Spleen (tissue), 11 donors: ENCODE measurements around the gene PRSS21. TPM values are rescaled to one million over a fixed set of nuclear protein-coding genes. Genes with fewer than 3 reads are reported as not detected.

Experiments used
- DNase-seq: peaks from one replicate; pipeline ENCODE4 v3.0.0-alpha.2; 2020
- H3K27ac ChIP-seq, 8 donors: fragments of 200-600 bp; sonication (generic) in 7 of 8; 1 replicate in 4 of 8; 2 replicates in 4 of 8; pipeline versions ENCODE4 v1.5.0 to v1.8.0; 2016 to 2021; ENCODE audit warnings: inconsistent platforms in 4 of 8, mild to moderate bottlenecking in 4 of 8, moderate library complexity in 1 of 8
- H3K27me3 ChIP-seq, 7 donors: fragments of 200-600 bp; sonication (generic) in 6 of 7; replicated peaks in 1 of 7; 1 replicate in 4 of 7; 2 replicates in 3 of 7; pipeline versions ENCODE4 v1.5.0 to v1.8.0; 2016 to 2021; ENCODE audit warnings: inconsistent platforms in 3 of 7, mild to moderate bottlenecking in 1 of 7
- H3K36me3 ChIP-seq, 6 donors: fragments of 200-600 bp; sonication (generic) in 5 of 6; 1 replicate in 4 of 6; 2 replicates in 2 of 6; pipeline versions ENCODE4 v1.5.0 to v1.8.0; 2016 to 2021; ENCODE audit warnings: inconsistent platforms in 2 of 6
- H3K4me1 ChIP-seq, 6 donors: fragments of 200-600 bp; sonication (generic) in 5 of 6; 1 replicate in 3 of 6; 2 replicates in 3 of 6; pipeline versions ENCODE4 v1.5.0 to v1.8.0; 2016 to 2021; ENCODE audit warnings: inconsistent platforms in 3 of 6
- H3K4me3 ChIP-seq, 8 donors: fragments of 200-600 bp; sonication (generic) in 7 of 8; 1 replicate in 4 of 8; 2 replicates in 4 of 8; pipeline versions ENCODE4 v1.5.0 to v1.8.0; 2016 to 2021; ENCODE audit warnings: inconsistent platforms in 4 of 8, mild to moderate bottlenecking in 4 of 8, moderate library complexity in 2 of 8
- H3K9me3 ChIP-seq, 8 donors: fragments of 200-600 bp; sonication (generic) in 7 of 8; 1 replicate in 4 of 8; 2 replicates in 4 of 8; pipeline versions ENCODE4 v1.5.0 to v1.8.0; 2016 to 2021; ENCODE audit warnings: inconsistent platforms in 4 of 8
- CTCF ChIP-seq, 11 experiments: fragments of 200-600 bp in 7 of 11; fragments of 450-650 bp in 4 of 11; sonication (generic) in 4 of 11; IDR thresholded peaks in 8 of 11; conservative IDR thresholded peaks in 3 of 11; 1 replicate in 7 of 11; 2 replicates in 4 of 11; pipeline versions ENCODE4 v1.4.0 to v1.8.0; 2016 to 2021; ENCODE audit warnings: antibody characterized with exemption in 11 of 11, inconsistent platforms in 4 of 11, mild to moderate bottlenecking in 1 of 11
- POLR2A ChIP-seq, 3 donors: fragments of 450-650 bp; IDR thresholded peaks; one replicate each; pipeline ENCODE4 v1.5.1; 2017; ENCODE audit warnings: antibody characterized with exemption in 3 of 3, mild to moderate bottlenecking in 1 of 3
- POLR2AphosphoS5 ChIP-seq, 3 donors: sonication (generic); formaldehyde crosslinking; IDR thresholded peaks; one replicate each; pipeline ENCODE4 v1.5.1; 2017; ENCODE audit warnings: antibody characterized with exemption in 3 of 3
- WGBS, 5 donors: extraction: QIAGEN DNeasy Blood & Tissue Kit in 3 of 5; methylation state at CpG; one replicate each; pipeline versions ENCODE4 v1.1.5 to v1.1.7; 2013 to 2018; 5-methylcytosine and 5-hydroxymethylcytosine counted together
- intact Hi-C: fragments of 100-400 bp; cut with DNase I; formaldehyde crosslinking; loops from one replicate; pipeline ENCODE4 v1.15.0; 2023; ENCODE audit warnings: low total_unique reads
- polyA plus RNA-seq, 3 donors: library from polyadenylated mRNA; stranded (reverse); fragments of 200-250 nt; gene quantifications; one replicate each; pipeline ENCODE4 v1.2.1, GENCODE V29; 2013
- total RNA-seq, 7 donors: library from RNA; depleted of rRNA in 3 of 7; stranded (reverse); fragments of >200 nt in 3 of 7; fragmentation: NEBNext Ultra II Directional in 4 of 7; extraction: Animal tissue kit (Norgen Biotek cat#: 25700) in 4 of 7; gene quantifications; one replicate each; pipeline versions ENCODE4 v1.1.0 to v1.2.1, GENCODE V29; 2016 to 2021
- donor health status: healthy with polysubstance abuse.
- donor health status: DM: no; HTN: no; CAD: no; lungs with moderate emphysema.
- donor health status: DM: no; HTN: no; CAD: no.
- donor health status: Bipolar disorder and iron deficiency.
- donor health status: healthy.
- donor health status: DM: no; HTN: no; CAD: no.
- donor health status: DM: yes; HTN: yes; CAD: no.

The PRSS21 gene
- total and polyA plus RNA-seq, 10 donors = 0.49 to 4.9 (median 1.6) TPM

GRCh38 chr16:2856686-2857450 lies 39.8 kb downstream of the PRSS21 start:
- no peaks in the 10 kb centered on the region for H3K36me3 ChIP-seq
- H3K4me1 ChIP-seq = peaks cover 0 to 17% (median 14%) of the 10 kb centered on the region in 6 donors
- H3K27me3 ChIP-seq = peaks cover 0 to 76% (median 34%) of the 10 kb centered on the region in 7 donors
- peaks cover 0 to 33% (median 15%) of the 10 kb centered on the region in 8 donors for H3K9me3 ChIP-seq
- intact Hi-C loops = no loop called here
- peak overlapping the region in 1 of 8 donors; percentile 17 for H3K27ac ChIP-seq
- WGBS, 5 donors = 83 to 92% (median 84%) methylated on average over 16 to 24 of the region's 24 CpGs
- H3K4me3 ChIP-seq = peak overlapping the region in 1 of 8 donors; percentile 56
- no peak for TF ChIP-seq POLR2AphosphoS5 (IDR thresholded peaks at IDR 0.05)
- no peak for TF ChIP-seq POLR2A (IDR thresholded peaks at IDR 0.05)
- no peak for TF ChIP-seq CTCF (IDR thresholded peaks at IDR 0.05 in 8 of 11, conservative IDR thresholded peaks at IDR 0.05 in 3 of 11)
- peak; percentile 57 for DNase-seq

DNA sequence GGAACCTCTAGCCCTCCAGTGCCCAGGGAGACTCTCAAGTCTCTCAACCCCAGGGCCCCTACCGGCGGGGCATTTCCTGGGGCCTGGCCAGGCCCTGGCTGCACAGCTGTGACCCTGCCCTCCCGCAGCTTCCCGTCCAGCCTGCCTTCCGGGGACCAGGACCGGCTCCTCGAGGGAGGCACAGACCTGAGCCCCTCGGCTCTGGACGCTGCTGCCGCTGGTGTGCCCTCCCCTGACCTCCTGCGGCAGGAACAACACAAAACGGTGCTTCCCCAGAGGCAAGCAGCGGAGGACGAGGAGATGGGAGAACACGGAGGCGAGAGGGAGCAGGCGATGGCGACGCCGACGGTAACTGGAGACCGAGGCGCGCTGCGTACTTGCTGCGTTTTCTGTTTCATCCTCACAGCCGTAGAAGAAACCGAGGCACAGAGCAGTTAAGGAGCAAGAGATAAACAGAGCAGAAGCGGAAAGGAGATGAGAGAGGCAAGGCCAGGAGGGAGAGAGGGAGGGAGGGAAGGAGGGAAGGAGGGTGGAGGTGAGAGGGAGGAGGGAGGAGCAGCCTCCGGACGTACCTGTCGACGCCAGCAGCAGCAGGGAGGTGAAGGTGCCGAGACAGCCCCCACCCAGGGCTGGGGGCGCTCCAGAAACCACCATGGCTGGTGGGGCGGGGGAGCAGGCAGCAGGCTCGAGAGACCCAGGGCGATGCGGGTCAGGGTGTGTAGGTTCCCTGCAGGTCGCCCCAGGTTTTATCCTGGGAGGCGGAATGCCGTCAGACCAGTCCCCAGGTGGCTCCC lies 40.6 kb downstream of the PRSS21 start, which contains the start of gene PRSS22:
Gene PRSS22 (minus strand): TSS at position 720 of the 794 bp plus-strand sequence. CDS start 66 bp downstream, at position 654.
- intact Hi-C loops = no loop called here
- H3K27ac ChIP-seq = peak within 1 kb of the TSS in 1 of 8 donors; percentile 17
- peaks cover 0 to 17% (median 14%) of the 10 kb centered on the region in 6 donors for H3K4me1 ChIP-seq
- TF ChIP-seq POLR2A (IDR thresholded peaks at IDR 0.05) (no peak), CTCF (IDR thresholded peaks at IDR 0.05 in 8 of 11, conservative IDR thresholded peaks at IDR 0.05 in 3 of 11) (no peak), POLR2AphosphoS5 (IDR thresholded peaks at IDR 0.05) (no peak)
- no peaks in the 10 kb centered on the region for H3K36me3 ChIP-seq
- DNase-seq = peak; percentile 64
- peaks cover 0 to 33% (median 15%) of the 10 kb centered on the region in 8 donors for H3K9me3 ChIP-seq
- H3K27me3 ChIP-seq = peaks cover 0 to 76% (median 34%) of the 10 kb centered on the region in 7 donors
- WGBS, 5 donors = 5 to 13% (median 11%) methylated on average over 31 to 42 of the region's 42 CpGs
- H3K4me3 ChIP-seq = peak within 1 kb of the TSS in 2 of 8 donors; percentile 13 to 56

DNA sequence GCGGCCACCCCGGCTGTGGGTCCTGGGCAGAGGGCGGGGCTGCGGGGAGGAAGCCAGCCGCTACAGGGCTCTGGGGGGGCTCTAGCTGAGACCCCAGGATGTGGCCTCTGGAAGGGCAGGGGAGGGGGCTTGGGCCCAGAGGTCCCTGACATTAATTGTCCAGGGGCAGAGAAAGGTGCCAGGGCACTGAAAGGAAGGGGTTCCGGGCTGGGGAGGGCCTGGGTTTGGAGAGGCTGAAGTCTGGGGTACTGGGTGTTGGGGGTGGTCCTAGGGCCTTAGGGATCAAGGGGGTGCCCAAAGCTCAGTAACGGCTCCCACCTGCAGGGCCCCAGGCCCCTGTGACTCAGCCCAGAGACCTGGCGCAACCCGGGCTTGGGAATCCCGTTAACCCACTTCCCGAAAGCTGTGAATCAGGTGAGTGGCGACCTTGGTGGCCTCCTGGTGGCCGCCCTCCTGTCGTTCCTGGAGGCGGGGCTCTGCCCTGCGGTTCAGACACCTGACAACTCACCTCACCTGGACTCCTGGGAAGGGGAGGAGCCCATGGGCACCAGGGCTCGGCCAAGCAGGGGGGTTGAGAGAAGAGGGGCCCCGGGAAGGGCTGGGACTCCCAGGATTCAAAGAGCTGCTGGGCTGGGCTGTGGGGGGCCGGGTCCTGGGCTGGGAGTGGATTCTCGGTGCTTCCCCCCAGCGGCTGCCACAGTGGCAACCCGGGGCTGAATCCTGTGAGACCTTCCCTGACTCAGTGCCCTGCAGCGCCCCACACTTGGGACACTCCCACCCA lies 41.4 kb downstream of the PRSS21 start:
- Histone ChIP-seq H3K36me3 (no peaks in the 10 kb centered on the region), H3K4me3 (peak overlapping the region in 2 of 8 donors; percentile 13 to 56), H3K27ac (peak overlapping the region in 1 of 8 donors; percentile 17), H3K4me1 (peaks cover 0 to 17% (median 14%) of the 10 kb centered on the region in 6 donors), H3K9me3 (peaks cover 0 to 29% (median 15%) of the 10 kb centered on the region in 8 donors), H3K27me3 (peaks cover 0 to 76% (median 29%) of the 10 kb centered on the region in 7 donors)
- DNase-seq = no peak
- intact Hi-C loops = no loop called here
- no peak for TF ChIP-seq POLR2AphosphoS5 (IDR thresholded peaks at IDR 0.05)
- no peak for TF ChIP-seq POLR2A (IDR thresholded peaks at IDR 0.05)
- TF ChIP-seq CTCF (IDR thresholded peaks at IDR 0.05 in 8 of 11, conservative IDR thresholded peaks at IDR 0.05 in 3 of 11) = no peak
- WGBS, 5 donors = 10 to 31% (median 21%) methylated on average over 9 to 23 of the region's 23 CpGs
